GM21528 (cell line): ENCODE data around the gene HEG1.

Source experiments
- ATAC-seq: cut with Tn5 transposase; IDR thresholded peaks from one replicate; pipeline ENCODE4 v1.9.1; 2021; ENCODE audit warnings: mild to moderate bottlenecking, moderate library complexity; ENCODE audit not compliant: unreplicated experiment, low FRiP score

Gene HEG1

GRCh38 chr3:124998247-124998630 lies 57.6 kb downstream of the HEG1 start:
- no peak for ATAC-seq

GRCh38 chr3:124997303-124998246 lies 58.2 kb downstream of the HEG1 start:
- ATAC-seq: no peak

DNA sequence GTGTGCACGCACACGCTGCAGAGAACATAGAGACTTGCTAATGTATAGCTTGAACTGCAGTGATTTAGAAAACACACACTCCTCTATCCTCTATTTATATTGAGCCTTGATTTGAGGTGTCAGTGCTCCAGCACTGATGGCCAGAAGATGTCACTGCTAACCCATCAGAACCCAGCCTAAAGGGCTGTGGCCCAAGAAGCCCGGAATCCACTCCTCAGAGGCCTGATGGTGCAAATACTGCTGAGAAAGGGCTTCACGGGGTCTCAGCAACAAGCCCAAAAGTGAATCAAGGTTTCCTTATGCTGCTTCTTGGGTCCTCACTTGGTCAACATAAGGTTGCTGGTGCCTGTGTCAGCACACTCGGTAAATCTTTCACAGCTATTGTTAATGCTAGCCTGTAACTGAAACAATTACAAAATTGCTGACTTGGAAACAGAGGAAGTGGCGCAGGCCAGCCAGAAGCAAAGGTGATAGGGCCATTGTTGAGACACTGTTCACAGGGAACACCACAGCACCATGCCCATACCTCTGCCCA lies 60.3 kb downstream of the HEG1 start:
- ATAC-seq: no peak

GRCh38 chr3:124993466-124993865 lies 62.3 kb downstream of the HEG1 start:
- no peak for ATAC-seq

GRCh38 chr3:124992041-124992440 lies 63.8 kb downstream of the HEG1 start:
- no peak for ATAC-seq

DNA sequence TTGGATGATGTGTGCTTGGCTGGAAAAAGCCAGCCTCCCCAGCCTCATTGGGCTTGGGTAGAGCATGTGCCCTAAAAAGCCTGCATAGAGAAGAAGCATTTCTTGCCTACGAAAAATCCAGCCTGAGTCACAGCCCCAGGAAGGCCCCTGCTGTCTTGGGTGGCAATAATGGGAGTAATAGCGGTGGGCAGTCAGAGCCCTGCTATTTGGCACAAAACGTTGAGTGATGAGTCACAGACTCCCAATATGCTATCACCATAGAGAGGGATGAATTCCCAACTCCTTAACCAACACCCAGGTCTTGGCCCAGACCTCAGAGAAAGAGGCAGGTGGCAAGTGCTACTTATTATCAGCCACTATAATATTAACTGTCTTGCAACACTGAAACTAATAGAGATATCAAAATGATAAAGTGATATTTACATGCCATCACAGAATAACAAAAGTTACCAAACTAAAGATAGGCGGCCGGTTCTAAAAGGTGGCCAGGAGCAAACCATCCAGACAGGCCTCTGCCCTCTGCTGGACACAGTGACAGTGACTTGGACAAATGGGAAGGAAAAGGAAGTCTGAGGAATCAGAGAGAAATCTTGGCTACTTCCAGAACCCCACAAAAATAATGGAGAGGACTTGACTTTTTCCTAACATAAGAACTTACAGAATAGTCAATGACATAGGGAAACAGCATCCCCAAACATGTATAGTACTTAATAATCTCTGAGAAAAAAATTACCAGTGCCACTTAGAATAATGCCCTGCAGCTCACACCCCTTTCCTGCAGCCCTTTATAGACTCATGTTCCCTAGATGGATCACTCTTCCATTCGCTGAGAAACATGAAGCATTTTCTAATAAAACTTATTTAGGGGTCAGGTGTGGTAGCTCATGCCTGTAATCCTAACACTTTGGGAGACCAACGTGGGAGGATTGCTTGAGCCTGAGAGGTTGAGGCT lies 69.3 kb downstream of the HEG1 start:
- ATAC-seq: no peak

GRCh38 chr3:124985349-124985748 lies 70.4 kb downstream of the HEG1 start:
- ATAC-seq: no peak

DNA sequence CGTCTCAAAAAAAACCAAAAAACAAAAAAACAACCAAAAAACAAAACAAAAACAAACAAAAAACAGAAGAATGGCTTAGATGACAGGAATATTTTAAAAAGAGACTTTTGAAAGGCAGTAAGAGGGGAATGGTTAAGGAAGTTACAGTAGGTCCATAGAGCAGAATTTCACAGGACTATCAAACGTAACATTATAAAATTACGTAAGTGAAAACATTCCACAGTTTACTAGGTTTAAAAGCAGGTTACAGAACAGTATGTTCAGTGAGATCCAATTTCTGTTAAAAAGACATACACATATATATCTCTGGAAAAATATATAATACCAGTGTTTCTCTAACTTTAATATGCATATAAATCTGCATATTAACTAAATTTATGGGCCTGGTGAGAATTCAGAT lies 71.0 kb downstream of the HEG1 start:
- ATAC-seq: no peak

DNA sequence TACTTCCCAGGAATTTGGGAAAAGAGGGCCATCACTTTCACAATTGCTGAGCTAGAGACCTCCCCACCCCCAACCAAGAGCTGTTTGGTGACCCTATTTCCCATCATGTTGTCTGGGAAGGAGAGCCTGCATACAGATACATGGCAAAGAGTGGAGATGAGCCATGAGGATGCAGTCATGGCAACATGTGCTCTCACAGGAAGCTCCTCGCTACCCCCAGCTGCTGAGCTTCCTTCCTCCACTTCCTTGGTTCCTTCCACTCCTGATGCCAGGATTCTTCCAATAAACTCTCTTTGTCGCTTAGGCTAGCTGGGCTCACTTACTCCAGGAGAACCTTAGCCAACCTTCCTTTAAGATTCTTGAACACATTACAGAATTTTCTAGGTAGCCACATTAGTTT lies 72.9 kb downstream of the HEG1 start:
- ATAC-seq: no peak

GRCh38 chr3:124981472-124981871 lies 74.3 kb downstream of the HEG1 start:
- ATAC-seq: no peak

DNA sequence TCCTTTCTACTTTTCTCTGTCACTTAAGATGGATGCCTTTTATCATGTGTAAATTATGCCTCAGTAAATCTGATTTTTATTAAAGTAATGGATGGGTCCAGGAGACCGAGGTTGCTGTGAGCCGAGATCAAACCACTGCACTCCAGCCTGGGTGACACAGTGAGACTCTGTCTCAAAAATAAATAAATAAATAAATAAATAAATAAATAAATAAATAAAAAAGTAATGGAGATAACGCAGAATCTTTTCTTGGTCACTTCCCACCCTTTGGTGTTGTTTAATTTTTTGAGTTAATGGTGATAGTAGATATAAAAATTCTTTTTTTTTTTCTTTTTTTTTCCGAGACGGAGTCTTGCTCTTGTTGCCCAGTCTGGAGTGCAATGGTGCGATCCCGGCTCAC lies 77.2 kb downstream of the HEG1 start:
- no peak for ATAC-seq

GRCh38 chr3:124976383-124976782 lies 79.4 kb downstream of the HEG1 start:
- ATAC-seq: no peak

GRCh38 chr3:124974691-124975090 lies 81.1 kb downstream of the HEG1 start:
- no peak for ATAC-seq

DNA sequence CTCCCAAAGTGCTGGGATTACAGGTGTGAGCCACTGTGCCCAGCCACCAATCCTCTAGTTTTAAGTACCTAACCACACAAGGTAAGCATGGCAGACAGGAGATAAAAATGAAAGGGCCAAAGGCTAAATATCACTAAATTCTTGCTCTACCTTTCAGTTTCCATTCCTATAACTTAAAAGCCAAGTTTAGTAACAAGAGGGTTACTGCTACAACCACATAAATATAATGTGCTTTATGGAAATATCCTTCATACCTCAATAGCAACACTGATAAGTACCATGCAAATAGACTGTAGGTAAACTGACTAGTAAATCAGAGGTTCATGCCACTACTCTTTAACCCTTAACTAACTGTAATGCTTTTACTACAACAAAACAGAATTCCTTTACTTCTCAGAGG lies 82.5 kb downstream of the HEG1 start:
- ATAC-seq: no peak

DNA sequence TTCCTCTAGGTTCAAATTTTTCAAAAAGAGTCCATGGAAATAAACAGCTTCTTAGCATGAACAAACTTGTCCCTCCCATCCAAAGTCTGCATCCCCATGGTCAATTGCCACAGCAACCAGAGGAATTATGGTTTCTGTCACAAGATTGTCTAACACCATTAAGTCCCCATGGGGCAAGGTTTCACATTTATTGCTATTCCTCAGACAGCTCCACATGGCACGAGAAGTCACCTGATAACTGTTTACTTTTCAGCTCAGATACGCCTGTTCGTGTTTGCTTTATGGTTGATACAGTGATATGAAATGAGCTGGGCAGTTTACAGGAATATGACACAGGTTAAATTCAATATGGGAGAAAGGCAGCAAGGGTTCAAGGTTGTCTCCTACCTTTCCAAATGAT lies 83.3 kb downstream of the HEG1 start:
- no peak for ATAC-seq

DNA sequence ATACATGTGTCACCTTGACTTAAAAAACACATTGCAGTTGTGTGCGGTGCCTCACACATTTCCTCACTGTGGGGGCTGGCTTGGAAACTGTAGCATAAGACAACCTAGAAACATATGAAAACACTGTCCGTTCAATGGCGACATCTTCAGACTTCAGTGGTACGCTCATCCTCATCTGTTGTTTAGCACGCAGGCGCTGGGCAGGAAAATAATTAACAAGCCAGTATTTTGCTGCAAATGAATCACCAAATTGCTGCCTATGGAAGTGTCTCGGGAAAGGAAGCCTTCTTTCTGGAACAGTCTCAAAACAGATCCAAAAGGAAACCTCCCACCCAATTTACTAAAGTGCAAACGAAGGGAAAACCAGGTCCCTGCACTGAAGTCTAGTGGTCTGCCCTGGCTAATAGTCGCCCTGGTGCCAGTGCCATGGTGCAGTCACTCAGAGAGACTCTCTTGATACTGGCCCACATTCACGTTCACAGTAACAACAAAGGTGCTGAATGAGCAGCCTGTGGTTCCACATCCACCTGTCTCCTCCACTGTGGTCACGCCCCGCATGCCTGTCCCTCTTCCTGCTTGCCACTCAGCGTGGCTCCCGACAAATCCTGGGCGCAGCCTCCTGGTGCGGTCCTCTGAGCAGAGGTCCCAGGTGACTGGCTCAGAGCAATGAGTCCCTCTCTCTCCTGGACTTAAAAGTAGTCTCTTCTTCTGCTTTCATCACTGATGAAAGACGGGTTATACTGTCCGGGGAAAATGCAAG lies 85.7 kb downstream of the HEG1 start:
- no peak for ATAC-seq

GRCh38 chr3:124969190-124969589 lies 86.6 kb downstream of the HEG1 start:
- no peak for ATAC-seq

DNA sequence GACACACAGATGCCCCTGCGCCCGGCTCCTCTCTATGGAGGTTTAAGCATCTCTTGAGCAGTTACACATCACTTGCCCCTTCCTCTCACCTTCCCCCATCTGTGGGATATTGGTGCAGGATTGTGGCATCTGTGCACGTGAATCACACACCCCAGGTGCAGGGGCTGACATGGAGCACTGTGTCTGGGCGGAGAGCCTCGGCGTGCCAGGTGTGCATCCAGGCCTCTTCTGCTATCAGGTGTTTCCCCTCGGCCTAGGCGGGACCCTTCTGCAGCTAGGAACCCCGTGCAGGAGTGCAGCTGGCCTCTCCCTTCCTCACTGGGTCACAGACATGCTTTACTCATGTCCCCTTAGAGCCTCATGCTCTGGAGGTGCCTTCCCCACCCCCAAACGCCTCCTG lies 87.8 kb downstream of the HEG1 start:
- no peak for ATAC-seq

- no peak for ATAC-seq
Observed at GRCh38 chr3:124966521-124967445, 89.0 kb downstream of the HEG1 start.
